Peyer's patch (tissue), 4 donors: ENCODE results near the gene PTPRE. TPM values are rescaled to one million over a fixed set of nuclear protein-coding genes. Genes with fewer than 3 reads are reported as not detected.
A peak's percentile ranks its signal among the peaks of the same experiment; 100 is the strongest.

Source experiments
- DNase-seq, 3 donors: peaks; one replicate each; pipeline ENCODE4 v3.0.0-alpha.2; 2017 to 2019
- H3K27ac ChIP-seq, 4 donors: fragments of 200-600 bp; sonication (generic); one replicate each; pipeline ENCODE4 v1.5.1; 2016 to 2019
- H3K27me3 ChIP-seq, 2 donors: fragments of 200-600 bp; sonication (generic); one replicate each; pipeline ENCODE4 v1.5.1; 2019
- H3K36me3 ChIP-seq, 3 donors: fragments of 200-600 bp; sonication (generic); one replicate each; pipeline ENCODE4 v1.5.1; 2016 to 2019
- H3K4me1 ChIP-seq, 4 donors: fragments of 200-600 bp; sonication (generic); one replicate each; pipeline ENCODE4 v1.5.1; 2016 to 2019
- H3K4me3 ChIP-seq, 4 donors: fragments of 200-600 bp; sonication (generic); 1 replicate in 3 of 4; 2 replicates in 1 of 4; pipeline ENCODE4 v1.5.1; 2016 to 2019; ENCODE audit warnings: mild to moderate bottlenecking in 1 of 4
- H3K9me3 ChIP-seq, 4 donors: fragments of 200-600 bp; sonication (generic); one replicate each; pipeline ENCODE4 v1.5.1; 2016 to 2019; ENCODE audit warnings: mild to moderate bottlenecking in 1 of 4
- CTCF ChIP-seq, 6 experiments: fragments of 450-650 bp in 4 of 6; fragments of 200-600 bp in 2 of 6; sonication (generic) in 1 of 6; IDR thresholded peaks; one replicate each; pipeline ENCODE4 v1.5.1; 2017 to 2019; ENCODE audit warnings: antibody characterized with exemption in 6 of 6, mild to moderate bottlenecking in 3 of 6, moderate library complexity in 1 of 6
- POLR2A ChIP-seq, 2 donors: fragments of 450-650 bp; IDR thresholded peaks; one replicate each; pipeline ENCODE4 v1.5.1; 2017; ENCODE audit warnings: antibody characterized with exemption in 2 of 2, mild to moderate bottlenecking in 2 of 2, moderate library complexity in 2 of 2
- total RNA-seq, 4 donors: library from RNA; depleted of rRNA; stranded (reverse); fragments of >200 nt; gene quantifications; one replicate each; pipeline ENCODE4 v1.1.0, GENCODE V29; 2016

PTPRE gene
- total RNA-seq, 4 donors from 2014 or later = 24.0 to 48.7 (median 35.4) TPM

GRCh38 chr10:128077155-128077875 lies 170.4 kb downstream of the PTPRE start:
- Histone ChIP-seq H3K27me3 (no peaks in the 10 kb centered on the region), H3K9me3 (no peaks in the 10 kb centered on the region), H3K4me1 (no peaks in the 10 kb centered on the region), H3K4me3 (no peak overlapping the region), H3K36me3 (peaks cover 0 to 80% (median 0%) of the 10 kb centered on the region in 3 donors), H3K27ac (no peak overlapping the region)
- no peak for TF ChIP-seq POLR2A (IDR thresholded peaks at IDR 0.05)
- no peak for DNase-seq

GRCh38 chr10:128078136-128078969 lies 171.4 kb downstream of the PTPRE start:
- no peaks in the 10 kb centered on the region for H3K4me1 ChIP-seq
- DNase-seq = no peak

GRCh38 chr10:128080231-128080630 lies 173.3 kb downstream of the PTPRE start:
- H3K36me3 ChIP-seq = peaks cover 0 to 65% (median 0%) of the 10 kb centered on the region in 3 donors
- no peaks in the 10 kb centered on the region for H3K9me3 ChIP-seq
- TF ChIP-seq CTCF (IDR thresholded peaks at IDR 0.05) = no peak
- no peak for TF ChIP-seq POLR2A (IDR thresholded peaks at IDR 0.05)
- no peak overlapping the region for H3K4me3 ChIP-seq
- no peaks in the 10 kb centered on the region for H3K27me3 ChIP-seq
- no peaks in the 10 kb centered on the region for H3K4me1 ChIP-seq
- H3K27ac ChIP-seq = no peak overlapping the region
- peak in 1 of 3 donors; percentile 21 for DNase-seq

More at GRCh38 chr10:128078136-128078969, 171.4 kb downstream of the PTPRE start:
- Histone ChIP-seq H3K9me3 (no peaks in the 10 kb centered on the region), H3K27me3 (no peaks in the 10 kb centered on the region), H3K27ac (no peak overlapping the region), H3K36me3 (peaks cover 0 to 74% (median 0%) of the 10 kb centered on the region in 3 donors), H3K4me3 (no peak overlapping the region)
- TF ChIP-seq POLR2A (IDR thresholded peaks at IDR 0.05) (no peak), CTCF (IDR thresholded peaks at IDR 0.05) (peak; percentile 24 to 67 (median 61))

- no peaks in the 10 kb centered on the region for H3K4me1 ChIP-seq
- H3K27me3 ChIP-seq = no peaks in the 10 kb centered on the region
- H3K27ac ChIP-seq = no peak overlapping the region
- TF ChIP-seq POLR2A (IDR thresholded peaks at IDR 0.05) (no peak), CTCF (IDR thresholded peaks at IDR 0.05) (no peak)
- DNase-seq = peak in 1 of 3 donors; percentile 19
- no peak overlapping the region for H3K4me3 ChIP-seq
- peaks cover 0 to 61% (median 0%) of the 10 kb centered on the region in 3 donors for H3K36me3 ChIP-seq
- H3K9me3 ChIP-seq = no peaks in the 10 kb centered on the region
Observed at GRCh38 chr10:128080641-128081040, 173.7 kb downstream of the PTPRE start.

GRCh38 chr10:128081222-128081621 lies 174.3 kb downstream of the PTPRE start:
- TF ChIP-seq CTCF (IDR thresholded peaks at IDR 0.05) = no peak
- TF ChIP-seq POLR2A (IDR thresholded peaks at IDR 0.05) = no peak
- H3K4me1 ChIP-seq = no peaks in the 10 kb centered on the region
- H3K9me3 ChIP-seq = no peaks in the 10 kb centered on the region
- no peak overlapping the region for H3K27ac ChIP-seq
- H3K27me3 ChIP-seq = no peaks in the 10 kb centered on the region
- H3K36me3 ChIP-seq = peaks cover 0 to 57% (median 0%) of the 10 kb centered on the region in 3 donors
- H3K4me3 ChIP-seq = no peak overlapping the region
- no peak for DNase-seq

- H3K4me1 ChIP-seq = no peaks in the 10 kb centered on the region
- no peak for TF ChIP-seq POLR2A (IDR thresholded peaks at IDR 0.05)
- TF ChIP-seq CTCF (IDR thresholded peaks at IDR 0.05) = no peak
- H3K36me3 ChIP-seq = peaks cover 0 to 52% (median 0%) of the 10 kb centered on the region in 3 donors
- no peak for DNase-seq
- no peak overlapping the region for H3K4me3 ChIP-seq
- H3K27me3 ChIP-seq = no peaks in the 10 kb centered on the region
- no peak overlapping the region for H3K27ac ChIP-seq
- H3K9me3 ChIP-seq = no peaks in the 10 kb centered on the region
Observed at GRCh38 chr10:128081720-128082119, 174.8 kb downstream of the PTPRE start.
